Spleen (tissue), 7 donors: ENCODE results near the gene NCOA3.
"Not testable (repeated sequence)": the region's sequence is repeated elsewhere in the genome, so short reads cannot be mapped to it uniquely, and the experiment has no call there.

ENCODE experiments used
- CTCF ChIP-seq, 11 experiments: fragments of 200-600 bp in 7 of 11; fragments of 450-650 bp in 4 of 11; sonication (generic) in 4 of 11; IDR thresholded peaks in 8 of 11; conservative IDR thresholded peaks in 3 of 11; 1 replicate in 7 of 11; 2 replicates in 4 of 11; pipeline versions ENCODE4 v1.4.0 to v1.8.0; 2016 to 2021; ENCODE audit warnings: antibody characterized with exemption in 11 of 11, inconsistent platforms in 4 of 11, mild to moderate bottlenecking in 1 of 11
- POLR2A ChIP-seq, 3 donors: fragments of 450-650 bp; IDR thresholded peaks; one replicate each; pipeline ENCODE4 v1.5.1; 2017; ENCODE audit warnings: antibody characterized with exemption in 3 of 3, mild to moderate bottlenecking in 1 of 3
- donor health status: DM: no; HTN: no; CAD: no; lungs with moderate emphysema.
- donor health status: DM: no; HTN: no; CAD: no.
- donor health status: DM: no; HTN: no; CAD: no.

GRCh38 chr20:47554283-47554682 lies 52.6 kb downstream of the NCOA3 start:
- not testable (repeated sequence) for TF ChIP-seq CTCF (IDR thresholded peaks at IDR 0.05 in 8 of 11, conservative IDR thresholded peaks at IDR 0.05 in 3 of 11); POLR2A (IDR thresholded peaks at IDR 0.05)
